ENCODE results near the gene SLC8A1.

Gene SLC8A1

GRCh38 chr2:40384233-40384632 lies 67.7 kb downstream of the SLC8A1 start:
- no peak for DNase-seq (ENCODE audit: low spot score)

GRCh38 chr2:40380721-40381120 lies 71.2 kb downstream of the SLC8A1 start:
- DNase-seq (ENCODE audit: low spot score) = no peak

GRCh38 chr2:40380041-40380440 lies 71.8 kb downstream of the SLC8A1 start:
- no peak for DNase-seq (ENCODE audit: low spot score)

GRCh38 chr2:40374543-40375240 lies 77.2 kb downstream of the SLC8A1 start:
- no peak for DNase-seq (ENCODE audit: low spot score)

- DNase-seq (ENCODE audit: low spot score) = no peak
These were observed 78.8 kb downstream of the SLC8A1 start for GRCh38 chr2:40373111-40373510.

GRCh38 chr2:40372283-40372985 lies 79.5 kb downstream of the SLC8A1 start:
- no peak for DNase-seq (ENCODE audit: low spot score)

GRCh38 chr2:40371525-40372282 lies 80.2 kb downstream of the SLC8A1 start:
- peak; percentile 61 for DNase-seq (ENCODE audit: low spot score)

- no peak for DNase-seq (ENCODE audit: low spot score)
These were observed 81.9 kb downstream of the SLC8A1 start for GRCh38 chr2:40370007-40370395.

- DNase-seq (ENCODE audit: low spot score) = no peak
These were observed 82.5 kb downstream of the SLC8A1 start for GRCh38 chr2:40369267-40370006.

GRCh38 chr2:40367652-40368051 lies 84.2 kb downstream of the SLC8A1 start:
- DNase-seq (ENCODE audit: low spot score) = no peak

- DNase-seq (ENCODE audit: low spot score) = no peak
These were observed 84.9 kb downstream of the SLC8A1 start for GRCh38 chr2:40367032-40367431.

- DNase-seq (ENCODE audit: low spot score) = no peak
These were observed 87.6 kb downstream of the SLC8A1 start for GRCh38 chr2:40364151-40364874.

- DNase-seq (ENCODE audit: low spot score) = no peak
These were observed 88.3 kb downstream of the SLC8A1 start for GRCh38 chr2:40363631-40364030.

GRCh38 chr2:40363231-40363630 lies 88.7 kb downstream of the SLC8A1 start:
- DNase-seq (ENCODE audit: low spot score) = no peak

- DNase-seq (ENCODE audit: low spot score) = no peak
These were observed 90.4 kb downstream of the SLC8A1 start for GRCh38 chr2:40361478-40361877.

- DNase-seq (ENCODE audit: low spot score) = no peak
These were observed 91.2 kb downstream of the SLC8A1 start for GRCh38 chr2:40360652-40361051.

- DNase-seq (ENCODE audit: low spot score) = no peak
These were observed 92.1 kb downstream of the SLC8A1 start for GRCh38 chr2:40359811-40360210.

GRCh38 chr2:40358783-40359182 lies 93.1 kb downstream of the SLC8A1 start:
- no peak for DNase-seq (ENCODE audit: low spot score)

- DNase-seq (ENCODE audit: low spot score) = no peak
These were observed 94.2 kb downstream of the SLC8A1 start for GRCh38 chr2:40357667-40358066.

- DNase-seq (ENCODE audit: low spot score) = no peak
These were observed 96.4 kb downstream of the SLC8A1 start for GRCh38 chr2:40355451-40355850.

GRCh38 chr2:40353231-40353630 lies 98.7 kb downstream of the SLC8A1 start:
- DNase-seq (ENCODE audit: low spot score) = no peak

GRCh38 chr2:40352703-40353099 lies 99.2 kb downstream of the SLC8A1 start:
- no peak for DNase-seq (ENCODE audit: low spot score)

All from ecto neural progenitor cell (in vitro differentiated cells).